NCI-H1417 (cell line): Measurements from ENCODE around the gene TADA2B.
A peak's percentile ranks its signal among the peaks of the same experiment; 100 is the strongest.
"Not testable (repeated sequence)": the region's sequence is repeated elsewhere in the genome, so short reads cannot be mapped to it uniquely, and the experiment has no call there.

ENCODE experiments used
- DNase-seq, 3 experiments: peaks; one replicate each; lab custom pipeline; 2025; lab: John Stamatoyannopoulos, UW

TADA2B gene

GRCh38 chr4:7060346-7061150 lies 17.4 kb downstream of the TADA2B start:
- no peak for DNase-seq

GRCh38 chr4:7061815-7062214 lies 18.6 kb downstream of the TADA2B start:
- DNase-seq: no peak

GRCh38 chr4:7062816-7063215 lies 19.6 kb downstream of the TADA2B start:
- no peak for DNase-seq

- DNase-seq: no peak
Observed at GRCh38 chr4:7063362-7063761, 20.2 kb downstream of the TADA2B start.

- DNase-seq: no peak
Observed at GRCh38 chr4:7066006-7066405, 22.8 kb downstream of the TADA2B start.

- no peak for DNase-seq
Observed at GRCh38 chr4:7066493-7066892, 23.3 kb downstream of the TADA2B start.

GRCh38 chr4:7067126-7067451 lies 23.9 kb downstream of the TADA2B start:
- no peak for DNase-seq

- DNase-seq: peak; percentile 99 to 100 (median 100)
Observed at GRCh38 chr4:7067452-7068278, 24.5 kb downstream of the TADA2B start, which contains the start of gene GRPEL1. Gene GRPEL1, minus strand, starts transcription at chr4:7068064. Its CDS starts 32 bp downstream, at chr4:7068032.

GRCh38 chr4:7068279-7068842 lies 25.2 kb downstream of the TADA2B start:
- no peak for DNase-seq

GRCh38 chr4:7068883-7069282 lies 25.7 kb downstream of the TADA2B start:
- peak in 2 of 3 experiments; percentile 52 to 56 for DNase-seq

GRCh38 chr4:7070729-7071511 lies 27.7 kb downstream of the TADA2B start:
- peak; percentile 69 to 88 (median 86) for DNase-seq

GRCh38 chr4:7073059-7073458 lies 29.9 kb downstream of the TADA2B start:
- DNase-seq: no peak

- DNase-seq: peak; percentile 18 to 81 (median 58)
Observed at GRCh38 chr4:7073526-7074390, 30.6 kb downstream of the TADA2B start.

GRCh38 chr4:7074426-7074825 lies 31.3 kb downstream of the TADA2B start:
- DNase-seq: no peak

- DNase-seq: no peak
Observed at GRCh38 chr4:7075962-7076695, 33.0 kb downstream of the TADA2B start.

- DNase-seq: no peak
Observed at GRCh38 chr4:7076696-7077082, 33.5 kb downstream of the TADA2B start.

- DNase-seq: no peak
Observed at GRCh38 chr4:7077371-7077770, 34.2 kb downstream of the TADA2B start.

GRCh38 chr4:7078025-7078424 lies 34.9 kb downstream of the TADA2B start:
- DNase-seq: no peak

GRCh38 chr4:7079483-7079882 lies 36.3 kb downstream of the TADA2B start:
- not testable (repeated sequence) for DNase-seq

GRCh38 chr4:7079909-7080308 lies 36.7 kb downstream of the TADA2B start:
- DNase-seq: not testable (repeated sequence)
